ENCODE measurements around the gene MYL3.
"Not testable (repeated sequence)": the region's sequence is repeated elsewhere in the genome, so short reads cannot be mapped to it uniquely, and the experiment has no call there.

DNA sequence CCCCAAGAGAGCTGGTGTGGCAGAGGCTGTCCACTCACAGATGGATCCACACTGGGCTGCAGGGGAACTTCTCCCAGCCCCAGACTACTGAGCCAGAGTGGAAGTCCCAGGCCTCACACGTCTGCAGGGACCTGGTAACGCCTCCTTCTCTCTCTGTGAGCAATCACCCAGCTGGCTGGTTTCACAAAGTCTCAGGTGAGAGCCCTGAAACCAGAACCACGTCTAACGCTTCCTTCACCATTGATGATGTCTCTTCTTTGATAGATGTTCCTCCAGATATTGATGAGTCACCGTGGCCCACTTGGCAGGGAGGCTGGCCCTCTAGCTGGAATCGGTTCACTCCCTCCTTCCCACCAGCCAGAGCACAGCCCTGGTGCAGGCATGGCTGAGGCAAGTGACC, 54.5 kb downstream of the MYL3 start:
- not testable (repeated sequence) for TF ChIP-seq CTCF (IDR thresholded peaks at IDR 0.05; ENCODE audit: low read length); EZH2phosphoT487 (IDR thresholded peaks at IDR 0.05; ENCODE audit: low read length); EZH2 (optimal IDR thresholded peaks at IDR 0.05; ENCODE audit: low read depth, low read length)
